ENCODE measurements around the gene SLC22A23.

Gene SLC22A23

DNA sequence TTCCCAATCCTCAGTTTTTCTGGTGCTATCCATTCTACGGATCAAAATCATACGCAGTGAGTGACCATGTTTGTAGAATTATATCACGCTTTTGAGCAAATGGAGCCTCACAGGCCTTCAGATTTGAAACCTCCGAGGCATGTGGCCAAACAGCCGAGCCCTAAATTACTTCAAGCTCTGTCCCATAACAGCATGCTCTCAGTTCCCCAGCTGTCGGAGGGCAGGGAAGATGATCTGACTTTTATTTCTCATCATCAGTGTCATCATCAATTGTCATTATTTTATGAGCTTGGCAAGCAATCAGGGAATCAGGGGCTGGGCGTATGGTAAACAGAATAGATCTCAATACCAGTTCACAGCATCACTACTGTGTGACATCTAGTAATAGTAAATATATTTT lies 124.9 kb downstream of the SLC22A23 start:
- DNase-seq (ENCODE audit: low read depth), result no peak

GRCh38 chr6:3331494-3331893 lies 125.4 kb downstream of the SLC22A23 start:
- DNase-seq (ENCODE audit: low read depth), result no peak

DNA sequence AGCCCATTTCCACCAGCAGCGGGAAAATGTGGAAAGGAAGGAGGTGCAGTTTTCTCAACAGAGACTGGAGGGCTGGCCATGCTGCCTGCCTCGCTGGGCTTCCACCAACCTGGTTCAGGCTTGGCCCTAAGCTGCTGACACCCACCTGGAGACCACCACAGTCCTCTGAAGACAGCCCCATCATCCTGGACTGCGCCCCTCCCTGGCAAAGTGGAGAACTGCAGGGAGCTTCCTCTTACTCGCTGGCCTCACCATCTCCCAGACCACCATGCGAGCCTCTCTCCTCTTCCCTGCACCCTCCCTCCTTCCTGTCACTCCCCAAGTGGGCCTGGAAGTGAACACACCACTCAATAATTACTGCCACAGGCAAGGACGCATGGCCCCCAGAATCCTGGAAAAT lies 126.7 kb downstream of the SLC22A23 start:
- no peak for DNase-seq (ENCODE audit: low read depth)

DNA sequence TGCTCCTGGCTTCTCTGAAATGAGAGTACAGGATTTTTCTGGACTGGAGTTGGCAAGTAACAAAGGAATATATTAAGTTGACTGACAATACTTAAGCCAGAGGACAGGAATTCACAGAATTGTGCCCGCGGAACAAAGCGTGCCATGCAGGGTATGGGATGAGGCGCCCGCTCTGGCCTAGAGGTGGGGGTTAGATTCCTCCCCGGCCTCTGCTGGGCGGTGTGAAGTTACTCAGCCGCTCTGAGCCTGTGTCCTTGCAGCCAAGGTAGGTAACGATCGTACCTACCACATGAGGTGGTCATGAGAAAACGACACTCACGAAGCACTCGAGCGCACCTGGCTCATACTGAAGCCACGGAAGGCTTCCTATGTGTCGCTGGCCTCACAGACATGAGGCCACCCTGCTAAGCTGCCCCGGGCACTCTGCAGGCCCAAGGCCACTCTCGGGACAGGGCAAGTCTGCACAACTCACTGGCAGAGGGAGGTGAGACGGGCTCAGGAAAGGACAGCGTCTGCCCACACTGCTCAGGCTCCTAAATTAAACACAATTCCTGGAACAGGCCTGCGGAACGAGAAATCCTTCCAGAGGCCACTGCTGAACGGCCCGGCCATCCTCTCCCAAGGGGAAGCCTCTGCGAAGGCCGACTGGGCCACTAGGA lies 127.3 kb downstream of the SLC22A23 start:
- DNase-seq (ENCODE audit: low read depth), result no peak

GRCh38 chr6:3328796-3329195 lies 128.1 kb downstream of the SLC22A23 start:
- DNase-seq (ENCODE audit: low read depth), result no peak

DNA sequence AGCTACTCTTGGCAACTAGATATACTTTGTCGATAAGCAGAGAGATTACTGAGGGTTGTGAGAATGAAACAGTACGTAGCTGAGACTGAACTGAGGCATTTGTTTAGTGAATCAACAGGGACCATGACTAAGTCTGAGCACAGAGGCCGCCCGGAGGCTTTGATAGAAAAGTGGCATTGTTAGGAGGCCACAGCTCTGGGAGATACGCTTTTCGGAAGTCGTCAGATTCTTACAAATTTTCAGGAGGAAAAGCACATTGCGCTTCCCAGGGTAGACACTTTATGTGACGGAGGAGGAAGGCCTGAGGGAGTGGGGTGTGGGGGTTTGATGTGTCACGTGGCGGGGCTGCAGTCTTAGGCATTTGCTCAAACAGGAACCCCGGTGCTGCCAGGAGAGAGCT lies 128.7 kb downstream of the SLC22A23 start:
- DNase-seq (ENCODE audit: low read depth), result no peak

DNA sequence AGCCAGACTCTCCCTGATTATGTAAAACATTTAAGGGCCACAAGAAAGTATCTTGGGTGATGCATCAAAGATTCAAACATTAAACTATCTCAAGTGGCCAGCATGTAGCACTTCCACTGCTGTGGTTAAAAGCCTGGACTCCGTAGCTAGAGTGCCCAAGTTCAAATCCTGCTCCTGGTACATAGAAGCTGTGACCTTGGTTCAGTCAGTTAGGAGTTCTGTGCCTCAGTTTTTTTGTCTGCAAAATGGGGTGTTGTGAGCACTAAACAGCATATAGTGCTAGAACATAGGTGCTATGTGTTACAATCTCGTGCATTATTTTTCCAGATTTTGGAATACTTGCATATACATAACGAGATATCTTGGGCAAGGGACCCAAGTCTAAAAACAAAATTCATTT lies 129.4 kb downstream of the SLC22A23 start:
- no peak for DNase-seq (ENCODE audit: low read depth)

DNA sequence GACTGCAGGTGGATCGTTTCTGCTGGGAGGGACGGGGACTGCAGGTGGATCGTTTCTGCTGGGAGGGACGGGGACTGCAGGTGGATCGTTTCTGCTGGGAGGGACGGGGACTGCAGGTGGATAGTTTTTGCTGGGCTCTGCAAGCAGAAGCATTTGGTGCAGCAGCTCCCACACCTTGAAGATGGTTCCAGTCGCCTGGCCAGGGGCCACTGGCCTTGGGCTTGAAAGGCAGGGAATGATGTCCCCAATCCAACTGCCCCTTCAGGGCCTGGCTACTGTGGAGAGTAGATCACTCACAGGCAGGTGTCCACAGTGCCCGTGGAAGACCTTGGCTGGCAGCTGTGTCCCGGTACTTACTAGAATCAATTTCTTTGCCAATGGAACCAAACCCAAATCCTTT lies 129.9 kb downstream of the SLC22A23 start:
- DNase-seq (ENCODE audit: low read depth), result no peak

- no peak for DNase-seq (ENCODE audit: low read depth)
Measured at GRCh38 chr6:3326184-3326971, 130.5 kb downstream of the SLC22A23 start.

DNA sequence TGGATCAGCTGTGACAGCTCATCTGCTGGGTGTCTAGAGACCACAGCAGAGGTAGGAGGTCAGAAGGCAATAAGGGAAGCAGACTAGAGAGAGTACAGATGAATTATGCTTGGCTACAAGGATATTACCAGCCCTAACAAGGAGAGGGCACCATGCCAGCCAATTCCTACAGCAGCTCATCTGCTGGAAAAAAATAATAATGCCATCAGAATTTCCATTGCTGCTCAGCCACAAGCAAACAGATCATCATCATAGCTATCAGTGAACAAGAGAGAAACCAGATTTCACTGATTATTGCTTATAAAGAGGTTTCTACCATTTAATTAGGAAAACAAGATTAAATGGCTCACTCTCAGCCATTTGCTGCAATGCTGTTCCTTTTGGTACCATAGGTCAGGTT lies 131.6 kb downstream of the SLC22A23 start:
- no peak for DNase-seq (ENCODE audit: low read depth)

DNA sequence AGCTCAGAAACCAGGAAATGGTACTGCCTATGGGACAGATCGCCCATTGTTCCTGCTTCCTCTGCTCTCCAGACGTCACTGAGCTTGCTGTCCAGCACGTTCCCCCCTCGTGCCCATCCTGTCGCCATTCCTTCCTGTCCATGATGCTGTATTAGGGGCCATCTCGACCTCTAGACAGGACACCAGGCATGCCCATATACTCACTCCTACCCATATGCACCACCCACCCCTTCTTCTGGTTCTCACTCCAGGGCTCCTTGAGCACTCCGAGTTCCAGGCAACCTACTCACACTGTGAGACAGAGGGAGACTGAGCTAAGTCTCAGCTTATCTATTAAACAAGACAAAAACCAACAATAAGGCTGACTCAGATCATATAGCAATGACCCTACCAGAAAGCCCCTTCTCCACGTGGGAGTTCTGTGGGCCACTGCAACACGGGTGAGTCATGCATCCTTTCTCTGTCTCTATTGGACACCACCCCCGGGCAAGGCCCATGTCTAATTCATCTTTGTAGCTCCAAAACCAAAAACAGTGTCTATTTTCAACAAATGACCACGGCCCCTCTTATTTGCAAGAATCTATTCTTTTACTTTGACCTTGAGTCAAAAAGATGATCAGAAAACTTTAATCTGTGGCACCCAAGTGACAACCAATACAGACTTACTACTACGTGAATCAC lies 132.4 kb downstream of the SLC22A23 start:
- no peak for DNase-seq (ENCODE audit: low read depth)

DNA sequence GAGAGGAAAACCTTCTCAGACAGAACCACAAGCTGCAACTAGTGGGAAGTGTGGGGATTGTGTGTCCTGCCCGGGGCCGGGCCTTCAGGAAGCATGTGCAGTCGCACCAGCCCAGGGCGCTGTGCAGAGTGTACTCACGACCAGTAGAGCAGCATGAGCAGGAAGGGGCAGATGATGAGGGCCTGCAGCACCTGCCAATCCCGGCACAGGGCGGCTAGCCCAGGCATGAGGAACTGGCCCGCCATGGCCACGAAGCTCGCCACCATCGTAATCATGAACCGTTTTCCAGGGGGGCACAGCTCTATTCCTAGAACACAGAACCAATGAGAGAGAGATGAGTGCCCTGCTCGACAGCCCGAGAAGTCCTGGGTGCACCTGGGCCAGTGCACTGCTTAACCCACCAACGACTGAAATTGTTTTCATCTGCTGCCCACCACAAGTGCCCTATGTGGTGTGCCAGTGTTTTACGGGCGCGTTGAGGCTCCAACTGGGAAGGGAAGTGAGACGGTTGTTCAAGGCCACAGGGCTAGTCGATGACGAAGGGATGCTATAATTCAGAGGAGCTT lies 133.1 kb downstream of the SLC22A23 start:
- DNase-seq (ENCODE audit: low read depth), result no peak

GRCh38 chr6:3323148-3323547 lies 133.7 kb downstream of the SLC22A23 start:
- no peak for DNase-seq (ENCODE audit: low read depth)

GRCh38 chr6:3322366-3322890 lies 134.4 kb downstream of the SLC22A23 start:
- DNase-seq (ENCODE audit: low read depth), result no peak

DNA sequence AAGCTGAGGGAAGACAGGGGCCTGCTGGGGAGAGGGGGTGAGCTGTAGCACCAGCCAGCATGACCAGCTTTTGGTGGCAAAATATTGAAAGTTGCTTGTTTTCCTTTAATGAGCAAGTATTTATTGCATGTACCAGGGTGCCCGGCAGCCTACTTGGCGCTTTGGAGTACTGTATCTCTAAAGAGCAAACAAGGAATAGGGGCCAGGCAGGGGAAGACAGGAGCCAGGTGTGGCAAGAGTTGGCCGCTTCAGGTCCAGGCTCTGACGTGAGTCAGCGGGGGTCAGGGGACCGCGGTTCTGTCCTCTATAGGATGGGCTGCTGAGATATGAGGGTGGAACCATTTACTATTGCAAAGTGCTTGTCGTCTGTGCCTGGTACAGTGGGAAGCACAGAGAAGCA lies 135.0 kb downstream of the SLC22A23 start:
- no peak for DNase-seq (ENCODE audit: low read depth)

- no peak for DNase-seq (ENCODE audit: low read depth)
Measured at GRCh38 chr6:3321042-3321441, 135.8 kb downstream of the SLC22A23 start.

- no peak for DNase-seq (ENCODE audit: low read depth)
Measured at GRCh38 chr6:3320238-3320811, 136.5 kb downstream of the SLC22A23 start.

- no peak for DNase-seq (ENCODE audit: low read depth)
Measured at GRCh38 chr6:3319610-3320200, 137.1 kb downstream of the SLC22A23 start.

- DNase-seq (ENCODE audit: low read depth), result no peak
Measured at GRCh38 chr6:3318821-3319540, 137.9 kb downstream of the SLC22A23 start.

DNA sequence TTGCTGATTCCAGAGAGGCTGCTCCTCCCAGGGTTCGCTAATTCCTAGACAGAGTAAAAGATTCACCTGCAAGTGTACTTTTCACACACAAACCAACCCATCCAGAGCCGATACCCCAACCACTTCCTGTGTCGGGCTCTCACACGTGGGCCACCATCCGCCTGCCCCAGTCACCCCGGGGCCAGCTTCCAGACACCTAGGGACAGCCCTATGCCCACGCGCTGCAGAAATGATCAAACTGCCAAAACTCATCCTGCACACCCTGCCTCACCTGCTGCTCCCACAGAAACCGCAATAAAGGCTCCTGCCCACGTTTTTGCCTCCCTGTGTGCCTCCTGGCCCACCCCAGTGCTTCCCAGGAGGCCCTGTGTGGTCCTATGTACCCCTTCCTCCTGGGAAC lies 138.6 kb downstream of the SLC22A23 start:
- DNase-seq (ENCODE audit: low read depth), result no peak

DNA sequence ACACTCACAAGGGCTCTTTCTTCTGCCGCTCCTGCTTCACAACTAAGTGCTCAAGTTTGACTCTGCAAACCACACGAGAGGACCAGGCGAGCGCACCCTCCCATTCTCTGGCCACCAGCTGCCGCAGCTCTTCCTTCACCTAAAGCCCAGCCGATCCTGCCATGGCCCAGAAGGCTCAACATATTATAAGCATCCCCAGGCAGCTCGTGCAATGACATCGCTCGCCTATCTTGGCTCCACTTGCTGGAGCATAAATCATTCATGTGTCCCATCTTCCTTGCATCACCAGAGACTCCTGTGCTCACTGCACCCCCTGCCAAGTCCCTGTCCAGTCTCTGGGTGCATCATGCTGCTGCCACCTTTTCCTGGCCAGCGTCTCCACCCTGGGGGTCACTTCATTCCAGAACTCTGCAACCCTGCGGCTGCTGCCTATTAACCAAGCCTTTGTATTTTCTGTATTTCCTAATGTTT lies 139.1 kb downstream of the SLC22A23 start:
- no peak for DNase-seq (ENCODE audit: low read depth)

Data from CMK (cell line).